NK-92 (cell line): ENCODE measurements around the gene SDCBP2.

Source experiments
- DNase-seq: peaks from one replicate; lab custom pipeline; 2025; ENCODE audit not compliant: unreplicated experiment; lab: John Stamatoyannopoulos, UW

Gene SDCBP2

DNA sequence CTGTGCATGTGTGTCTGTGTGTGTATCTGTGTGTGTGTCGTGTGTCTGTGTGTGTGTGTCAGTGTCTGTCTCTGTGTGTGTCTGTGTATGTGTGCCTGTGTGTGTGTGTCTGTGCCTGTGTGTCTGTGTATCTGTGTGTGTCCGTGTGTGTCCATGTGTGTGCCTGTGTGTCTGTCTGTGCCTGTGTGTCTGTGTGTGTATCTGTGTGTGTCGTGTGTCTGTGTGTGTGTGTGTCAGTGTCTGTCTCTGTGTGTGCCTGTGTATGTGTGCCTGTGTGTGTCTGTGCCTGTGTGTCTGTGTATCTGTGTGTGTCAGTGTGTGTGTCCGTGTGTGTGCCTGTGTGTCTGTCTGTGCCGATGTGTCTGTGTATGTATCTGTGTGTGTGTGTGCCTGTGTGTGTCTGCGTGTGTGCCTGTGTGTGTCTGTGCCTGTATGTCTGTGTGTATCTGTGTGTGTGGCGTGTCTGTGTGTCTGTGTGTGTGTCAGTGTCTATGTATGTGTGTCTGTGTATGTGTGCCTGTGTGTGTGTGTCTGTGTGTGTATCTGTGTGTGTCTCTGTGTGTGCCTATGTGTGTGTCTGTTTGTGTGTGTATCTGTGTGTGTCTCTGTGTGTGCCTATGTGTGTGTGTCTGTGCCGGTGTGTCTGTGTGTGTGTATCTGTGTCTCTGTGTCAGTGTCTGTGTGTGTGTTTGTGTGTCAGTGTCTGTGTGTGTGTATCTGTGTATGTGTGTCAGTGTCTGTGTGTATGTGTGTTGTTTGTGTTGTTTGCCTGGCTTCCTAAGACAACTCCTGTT lies 51.2 kb downstream of the SDCBP2 start:
- DNase-seq: no peak

GRCh38 chr20:1275919-1276318 lies 53.0 kb downstream of the SDCBP2 start:
- DNase-seq: no peak

- no peak for DNase-seq
Observed at GRCh38 chr20:1274485-1275311, 54.2 kb downstream of the SDCBP2 start.

DNA sequence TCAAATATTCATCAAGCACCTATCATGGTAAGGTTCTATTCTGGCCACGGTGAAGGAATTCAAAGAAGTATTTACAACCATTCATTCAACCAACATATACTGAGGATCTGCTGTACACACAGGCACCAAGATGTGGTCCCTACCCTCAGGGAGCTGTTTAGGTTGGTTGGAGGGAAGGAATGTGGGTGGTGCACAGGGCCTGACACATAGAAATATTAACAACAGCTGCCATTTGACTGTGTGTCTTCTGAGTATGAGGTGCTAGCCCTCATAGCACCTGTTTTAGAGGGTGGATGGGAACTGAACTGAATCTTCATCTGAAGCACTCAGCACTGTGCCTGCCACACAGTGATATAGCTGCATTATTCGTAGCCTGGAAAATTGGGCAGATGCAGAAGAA lies 55.6 kb downstream of the SDCBP2 start:
- no peak for DNase-seq

DNA sequence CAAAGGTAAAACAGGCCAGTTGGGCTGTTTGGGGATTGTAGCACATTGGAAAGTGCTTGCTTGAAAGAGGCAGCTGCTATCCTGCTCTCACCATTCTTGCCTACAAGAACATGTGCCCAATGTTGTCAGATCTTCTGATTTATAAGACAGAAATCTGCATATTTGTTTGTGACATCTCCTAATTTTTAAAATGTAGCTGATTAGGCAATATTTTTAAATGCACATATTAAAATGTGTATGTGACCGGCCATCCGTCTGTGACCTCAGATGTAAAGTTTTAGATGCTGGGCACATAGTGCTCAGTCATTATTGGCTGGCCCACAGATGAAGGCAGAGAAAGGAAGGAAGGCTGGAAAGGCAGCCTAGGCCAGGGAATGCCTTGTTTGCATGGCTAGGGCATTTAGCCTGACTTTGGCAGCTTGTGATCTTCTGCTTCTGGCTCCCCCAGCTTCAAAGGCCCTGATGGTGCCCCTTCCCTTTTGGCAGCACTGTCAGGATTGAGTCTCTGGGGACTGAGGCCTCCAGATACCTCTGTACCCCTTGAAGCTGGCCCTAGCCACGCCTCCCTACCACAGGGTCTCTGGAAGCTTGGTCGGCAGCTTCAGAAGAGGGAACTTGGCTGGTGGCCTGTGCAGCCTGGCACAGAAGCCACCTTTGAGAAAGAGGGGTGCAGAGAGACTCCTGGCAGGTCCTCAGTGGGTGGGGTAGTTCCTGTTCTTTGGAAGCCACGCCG lies 56.4 kb downstream of the SDCBP2 start:
- no peak for DNase-seq

- DNase-seq: no peak
Observed at GRCh38 chr20:1269850-1270249, 59.1 kb downstream of the SDCBP2 start.

- no peak for DNase-seq
Observed at GRCh38 chr20:1269235-1269634, 59.7 kb downstream of the SDCBP2 start.

DNA sequence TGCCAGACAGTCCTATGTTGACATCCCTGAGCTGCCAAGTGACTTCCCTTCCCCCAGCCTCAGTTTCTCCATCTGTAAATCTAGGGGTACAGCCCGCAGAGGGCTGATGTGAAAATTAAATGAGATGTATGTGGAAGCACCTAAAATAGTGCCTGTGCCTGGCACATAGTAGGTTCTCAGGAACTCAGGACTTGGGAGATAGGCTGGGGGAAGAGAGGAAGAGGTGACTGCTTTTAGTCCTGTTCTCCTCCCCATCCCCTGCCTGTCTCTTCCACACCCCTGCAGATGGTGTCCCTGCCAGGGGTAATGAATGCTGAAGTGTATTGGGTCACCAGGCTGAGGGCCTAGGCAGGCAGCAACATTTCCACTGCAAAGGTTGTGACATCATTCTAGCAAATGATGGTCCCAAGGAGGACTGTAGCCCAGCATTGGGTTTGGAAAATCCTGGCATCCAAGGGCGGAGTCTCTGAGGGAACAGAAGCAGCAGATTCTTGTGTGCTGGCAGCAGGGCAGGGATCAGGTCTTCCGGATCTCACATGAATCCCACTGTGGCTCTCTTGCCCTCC lies 61.0 kb downstream of the SDCBP2 start:
- no peak for DNase-seq

- no peak for DNase-seq
Observed at GRCh38 chr20:1267161-1267560, 61.8 kb downstream of the SDCBP2 start.

DNA sequence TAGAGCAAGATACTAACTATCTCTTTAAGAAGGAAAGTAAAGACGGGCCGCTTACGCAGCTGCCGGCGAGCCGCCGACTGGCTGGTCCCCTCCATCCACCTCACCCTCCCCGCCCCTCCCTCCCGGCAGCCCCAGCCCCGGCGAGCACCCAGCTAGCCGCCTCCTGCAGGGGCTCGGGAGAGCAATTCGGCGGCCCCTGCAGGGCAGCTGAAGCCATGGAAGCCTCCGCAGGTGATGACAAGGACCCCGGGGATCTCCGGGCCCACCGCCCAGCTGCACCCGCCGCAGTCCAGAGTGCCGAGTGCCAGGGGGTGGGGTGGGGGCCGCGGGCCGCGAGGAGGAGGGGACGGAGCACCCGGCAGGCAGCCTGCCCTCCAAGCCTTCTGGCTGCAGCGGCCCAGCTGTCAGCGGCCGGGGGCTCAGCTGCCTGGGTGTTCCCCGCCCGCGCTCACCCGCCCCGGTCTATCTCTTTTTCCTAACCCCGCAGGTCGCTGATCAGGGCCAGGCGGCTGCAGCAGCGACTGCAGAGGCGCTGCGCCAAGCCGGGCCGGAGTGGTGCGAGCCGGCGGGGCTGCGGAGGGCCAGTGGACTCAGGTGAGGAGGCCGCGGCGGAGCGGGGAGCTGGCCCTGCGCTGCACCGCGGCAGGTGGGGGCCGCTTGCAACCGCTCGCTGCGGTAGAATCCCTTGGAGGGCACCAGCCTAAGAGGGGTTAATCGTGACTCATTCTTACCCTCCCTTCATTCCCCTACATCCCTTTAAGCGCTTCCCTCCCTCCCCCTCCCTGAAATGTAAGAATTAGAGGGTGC lies 62.6 kb downstream of the SDCBP2 start, which contains the start of gene SNPH:
Gene SNPH, plus strand, starts transcription at position 128 of the 807 bp plus-strand sequence. CDS start 29,946 bp downstream, outside the sequence.
- DNase-seq: no peak

- DNase-seq: no peak
Observed at GRCh38 chr20:1265916-1266166, 63.1 kb downstream of the SDCBP2 start.

DNA sequence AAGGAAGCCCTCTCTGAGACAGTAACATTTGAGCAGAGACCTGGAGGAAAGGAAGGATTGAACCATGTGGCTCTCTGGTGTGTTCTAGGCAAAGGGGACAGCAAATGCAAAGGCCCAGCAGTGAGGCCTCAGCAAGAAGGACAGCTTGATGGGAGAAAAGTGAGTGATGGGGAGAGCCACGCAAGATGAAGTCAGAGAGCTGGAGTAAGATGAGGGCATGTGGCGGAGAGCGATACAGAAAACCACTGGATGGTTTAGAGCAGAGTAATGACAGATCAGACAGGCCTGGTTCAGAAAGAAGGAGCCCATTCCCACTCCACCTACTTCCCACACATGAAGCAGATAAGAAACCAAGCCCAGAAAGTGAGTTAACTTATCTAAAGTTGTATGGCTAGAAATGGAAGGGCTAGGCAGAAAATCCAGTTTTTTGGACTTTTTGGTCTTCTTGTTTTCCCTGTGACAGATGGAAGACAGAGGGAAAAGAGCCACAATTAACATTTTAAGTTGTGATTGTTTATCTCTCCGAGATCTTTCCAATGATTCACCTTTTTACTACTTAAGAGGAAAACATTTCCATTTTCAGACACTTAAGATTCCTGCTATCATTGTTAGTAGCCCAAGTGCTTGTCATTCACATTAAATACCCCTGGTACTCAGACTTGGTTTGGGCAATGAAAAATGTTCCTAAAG lies 63.6 kb downstream of the SDCBP2 start:
- DNase-seq: no peak

GRCh38 chr20:1264727-1265126 lies 64.2 kb downstream of the SDCBP2 start:
- DNase-seq: no peak

GRCh38 chr20:1263853-1264252 lies 65.1 kb downstream of the SDCBP2 start:
- DNase-seq: no peak
